H9 (cell line): ENCODE measurements around the gene RAB30. TPM values are rescaled to one million over a fixed set of nuclear protein-coding genes. Genes with fewer than 3 reads are reported as not detected.

Source experiments
- DNase-seq: peaks from one replicate; pipeline ENCODE4 v3.0.0-alpha.2; 2017
- H2AFZ ChIP-seq: one replicate; pipeline ENCODE4 v1.6.1; 2013; ENCODE audit warnings: mild to moderate bottlenecking, low read length, control low read depth, moderate library complexity
- H2AK5ac ChIP-seq: 2 replicates; pipeline ENCODE4 v1.6.1; 2013; ENCODE audit warnings: low read length, control low read depth, mixed read lengths; ENCODE audit not compliant: insufficient read length
- H2BK120ac ChIP-seq: one replicate; pipeline ENCODE4 v1.6.1; 2013; ENCODE audit warnings: low read depth, mild to moderate bottlenecking, low read length, control low read depth, inconsistent platforms; ENCODE audit not compliant: poor library complexity, severe bottlenecking
- H2BK12ac ChIP-seq: 2 replicates; pipeline ENCODE4 v1.6.1; 2013; ENCODE audit warnings: low read length, control low read depth, mixed read lengths, low read depth; ENCODE audit not compliant: insufficient read length
- H2BK15ac ChIP-seq: 2 replicates; pipeline ENCODE4 v1.6.1; 2013; ENCODE audit warnings: low read depth, low read length, control low read depth
- H2BK20ac ChIP-seq: one replicate; pipeline ENCODE4 v1.6.1; 2013; ENCODE audit warnings: low read depth, mild to moderate bottlenecking, low read length, control low read depth, inconsistent platforms; ENCODE audit not compliant: poor library complexity, severe bottlenecking
- H2BK5ac ChIP-seq: 2 replicates; pipeline ENCODE4 v1.6.1; 2013; ENCODE audit warnings: low read length, control low read depth, mixed read lengths; ENCODE audit not compliant: insufficient read length
- H3K14ac ChIP-seq: 2 replicates; pipeline ENCODE4 v1.6.1; 2013; ENCODE audit warnings: low read length, control low read depth; ENCODE audit not compliant: insufficient read depth
- H3K18ac ChIP-seq: 2 replicates; pipeline ENCODE4 v1.6.1; 2013; ENCODE audit warnings: low read depth, mild to moderate bottlenecking, mixed read lengths, low read length, control low read depth; ENCODE audit not compliant: insufficient read length
- H3K23ac ChIP-seq: 2 replicates; pipeline ENCODE4 v1.6.1; 2013; ENCODE audit warnings: low read length, control low read depth, mixed read lengths, low read depth; ENCODE audit not compliant: insufficient read length
- H3K23me2 ChIP-seq: 2 replicates; pipeline ENCODE4 v1.6.1; 2013; ENCODE audit warnings: low read depth, mild to moderate bottlenecking, mixed read lengths, low read length, control low read depth; ENCODE audit not compliant: insufficient read length, poor library complexity, severe bottlenecking
- H3K27ac ChIP-seq: 2 replicates; pipeline ENCODE4 v1.5.1; 2013; ENCODE audit warnings: low read length, control low read depth, mixed read lengths, low read depth; ENCODE audit not compliant: insufficient read length
- H3K27me3 ChIP-seq: 2 replicates; pipeline ENCODE4 v1.6.1; 2013; ENCODE audit warnings: low read length, control low read depth, inconsistent platforms; ENCODE audit not compliant: insufficient read depth
- H3K4ac ChIP-seq: 2 replicates; pipeline ENCODE4 v1.6.1; 2013; ENCODE audit warnings: low read depth, mild to moderate bottlenecking, control low read depth, inconsistent platforms, low read length, moderate library complexity
- H3K4me1 ChIP-seq: 2 replicates; pipeline ENCODE4 v1.6.1; 2013; ENCODE audit warnings: low read length, control low read depth, inconsistent platforms; ENCODE audit not compliant: insufficient read depth
- H3K4me2 ChIP-seq: 2 replicates; pipeline ENCODE4 v1.6.1; 2013; ENCODE audit warnings: low read length, control low read depth, mixed read lengths; ENCODE audit not compliant: insufficient read length, insufficient read depth
- H3K56ac ChIP-seq: 2 replicates; pipeline ENCODE4 v1.6.1; 2013; ENCODE audit warnings: low read depth, mild to moderate bottlenecking, mixed read lengths, low read length, control low read depth; ENCODE audit not compliant: insufficient read length
- H3K79me1 ChIP-seq: 2 replicates; pipeline ENCODE4 v1.6.1; 2013; ENCODE audit warnings: low read depth, mild to moderate bottlenecking, moderate library complexity, low read length, control low read depth, inconsistent platforms; ENCODE audit not compliant: insufficient read depth, poor library complexity, severe bottlenecking
- H3K79me2 ChIP-seq: 2 replicates; pipeline ENCODE4 v1.6.1; 2013; ENCODE audit warnings: low read length, control low read depth, inconsistent platforms; ENCODE audit not compliant: insufficient read depth
- H3K9ac ChIP-seq: 2 replicates; pipeline ENCODE4 v1.6.1; 2013; ENCODE audit warnings: low read length, control low read depth, mixed read lengths; ENCODE audit not compliant: insufficient read length; ENCODE audit errors: extremely low read depth
- H3K9me3 ChIP-seq: one replicate; pipeline ENCODE4 v1.6.1; 2013; ENCODE audit warnings: low read depth, low read length, inconsistent platforms; ENCODE audit not compliant: control insufficient read depth
- H3T11ph ChIP-seq: one replicate; pipeline ENCODE4 v1.6.1; 2013; ENCODE audit warnings: mild to moderate bottlenecking, low read length, control low read depth, inconsistent platforms
- H4K20me1 ChIP-seq: one replicate; pipeline ENCODE4 v1.6.1; 2013; ENCODE audit not compliant: control insufficient read depth, insufficient read length, insufficient read depth
- H4K5ac ChIP-seq: 2 replicates; pipeline ENCODE4 v1.6.1; 2013; ENCODE audit warnings: low read depth, mild to moderate bottlenecking, mixed read lengths, low read length, control low read depth; ENCODE audit not compliant: insufficient read length
- H4K8ac ChIP-seq: replicated peaks from 2 replicates; pipeline ENCODE4 v1.6.1; 2013; ENCODE audit warnings: low read length, control low read depth, mixed read lengths, low read depth; ENCODE audit not compliant: insufficient read length
- H4K91ac ChIP-seq: 2 replicates; pipeline ENCODE4 v1.6.1; 2013; ENCODE audit warnings: low read depth, mild to moderate bottlenecking, moderate library complexity, mixed read lengths, low read length, control low read depth; ENCODE audit not compliant: insufficient read length
- H3K27ac Mint-ChIP-seq, 3 experiments: 2 replicates in 2 of 3; 3 replicates in 1 of 3; pipeline ENCODE4 v1.8.0; 2020 to 2021; ENCODE audit warnings: mixed read lengths in 3 of 3, mild to moderate bottlenecking in 1 of 3, moderate library complexity in 1 of 3
- H3K27me3 Mint-ChIP-seq: 2 replicates; pipeline ENCODE4 v1.8.0; 2021; ENCODE audit warnings: low read depth, mild to moderate bottlenecking, moderate library complexity, mixed read lengths
- H3K36me3 Mint-ChIP-seq, 3 experiments: 2 replicates in 2 of 3; 3 replicates in 1 of 3; pipeline ENCODE4 v1.8.0; 2020 to 2021; ENCODE audit warnings: low read depth in 3 of 3, mixed read lengths in 3 of 3; ENCODE audit not compliant: insufficient read depth in 1 of 3
- H3K4me1 Mint-ChIP-seq, 2 experiments: 2 replicates each; pipeline ENCODE4 v1.8.0; 2020; ENCODE audit warnings: mixed read lengths in 2 of 2
- H3K4me3 Mint-ChIP-seq, 2 experiments: 2 replicates in 1 of 2; 3 replicates in 1 of 2; pipeline ENCODE4 v1.8.0; 2020 to 2021; ENCODE audit warnings: mild to moderate bottlenecking in 2 of 2, mixed read lengths in 2 of 2, moderate library complexity in 1 of 2
- H3K9me3 Mint-ChIP-seq, 2 experiments: 2 replicates in 1 of 2; 3 replicates in 1 of 2; pipeline ENCODE4 v1.8.0; 2020; ENCODE audit warnings: mild to moderate bottlenecking in 2 of 2, mixed read lengths in 2 of 2, moderate library complexity in 1 of 2
- total RNA-seq: library from RNA; stranded (reverse); gene quantifications from 2 replicates; pipeline ENCODE4 v1.2.1, GENCODE V29; 2021
- TF ChIP-seq, protein P1 (sequence below): fragments of 200-600 bp; sonication (generic); conservative IDR thresholded peaks from 3 replicates; pipeline ENCODE4 v1.8.0; 2021; ENCODE audit warnings: antibody characterized with exemption, mild to moderate bottlenecking

The RAB30 gene
- total RNA-seq, 1 experiment from 2014 or later, result 4.8 TPM

DNA sequence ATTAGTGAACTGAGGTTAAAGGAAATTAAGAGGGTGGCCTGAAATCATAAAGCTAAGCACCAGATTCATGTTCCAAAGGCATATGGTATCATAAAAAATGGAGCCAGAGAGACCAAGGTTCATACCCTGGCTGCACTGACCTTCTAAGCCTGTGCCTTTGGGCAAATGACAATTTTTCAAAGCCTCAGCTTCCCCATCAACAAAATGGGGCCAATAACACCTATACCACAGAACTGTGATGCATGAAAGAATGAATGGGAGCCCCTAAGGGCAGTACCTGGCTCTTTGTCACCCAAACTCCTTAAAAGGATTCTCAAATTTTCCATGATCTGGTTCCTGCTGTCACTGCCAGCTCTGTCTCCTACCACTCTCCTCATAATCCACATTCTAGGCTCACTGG, 72.5 kb downstream of the RAB30 start:
- Histone ChIP-seq H3T11ph (no peak overlapping the region), H3K4me2 (no peak overlapping the region), H2BK12ac (no peak overlapping the region), H3K4me1 (no peaks in the 10 kb centered on the region; the same call in 1 of the 2 replicates), H3K79me1 (no peaks in the 10 kb centered on the region), H2BK15ac (no peak overlapping the region), H3K23ac (no peak overlapping the region), H3K18ac (no peak overlapping the region), H2BK120ac (no peak overlapping the region), H4K20me1 (no peaks in the 10 kb centered on the region), H2BK20ac (no peak overlapping the region), H4K91ac (no peak overlapping the region), H2BK5ac (no peak overlapping the region), H3K23me2 (no peaks in the 10 kb centered on the region), H3K9ac (no peak overlapping the region), H3K27ac (no peak overlapping the region), H4K5ac (no peak overlapping the region), H3K79me2 (no peaks in the 10 kb centered on the region), H3K14ac (no peak overlapping the region), H4K8ac (no peak overlapping the region), H3K27me3 (no peaks in the 10 kb centered on the region), H3K9me3 (no peaks in the 10 kb centered on the region), H2AK5ac (no peak overlapping the region), H2AFZ (no peak overlapping the region), H3K4ac (no peak overlapping the region), H3K56ac (no peak overlapping the region)
- H3K27me3 Mint-ChIP-seq, result no peaks in the 10 kb centered on the region
- TF ChIP-seq, protein P1, sequence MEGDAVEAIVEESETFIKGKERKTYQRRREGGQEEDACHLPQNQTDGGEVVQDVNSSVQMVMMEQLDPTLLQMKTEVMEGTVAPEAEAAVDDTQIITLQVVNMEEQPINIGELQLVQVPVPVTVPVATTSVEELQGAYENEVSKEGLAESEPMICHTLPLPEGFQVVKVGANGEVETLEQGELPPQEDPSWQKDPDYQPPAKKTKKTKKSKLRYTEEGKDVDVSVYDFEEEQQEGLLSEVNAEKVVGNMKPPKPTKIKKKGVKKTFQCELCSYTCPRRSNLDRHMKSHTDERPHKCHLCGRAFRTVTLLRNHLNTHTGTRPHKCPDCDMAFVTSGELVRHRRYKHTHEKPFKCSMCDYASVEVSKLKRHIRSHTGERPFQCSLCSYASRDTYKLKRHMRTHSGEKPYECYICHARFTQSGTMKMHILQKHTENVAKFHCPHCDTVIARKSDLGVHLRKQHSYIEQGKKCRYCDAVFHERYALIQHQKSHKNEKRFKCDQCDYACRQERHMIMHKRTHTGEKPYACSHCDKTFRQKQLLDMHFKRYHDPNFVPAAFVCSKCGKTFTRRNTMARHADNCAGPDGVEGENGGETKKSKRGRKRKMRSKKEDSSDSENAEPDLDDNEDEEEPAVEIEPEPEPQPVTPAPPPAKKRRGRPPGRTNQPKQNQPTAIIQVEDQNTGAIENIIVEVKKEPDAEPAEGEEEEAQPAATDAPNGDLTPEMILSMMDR, result no peak
- DNase-seq, result no peak
- H3K36me3 Mint-ChIP-seq, result no peaks in the 10 kb centered on the region
- peaks cover 7 to 22% of the 10 kb centered on the region in 2 experiments; a peak in 3 of 4 replicates for H3K4me1 Mint-ChIP-seq
- 0 out of 7 replicates have a peak overlapping the region, but pooled peaks of 1 of the 3 experiments have one; percentile 1 for H3K27ac Mint-ChIP-seq
- no peak overlapping the region for H3K4me3 Mint-ChIP-seq
- H3K9me3 Mint-ChIP-seq, result no peaks in the 10 kb centered on the region
